Uterus (tissue), 2 donors: ENCODE data around the gene PTBP3.
"Not testable (repeated sequence)": the region's sequence is repeated elsewhere in the genome, so short reads cannot be mapped to it uniquely, and the experiment has no call there.

Source experiments
- CTCF ChIP-seq, 4 experiments: fragments of 200-600 bp in 2 of 4; fragments of 450-650 bp in 2 of 4; sonication (generic) in 2 of 4; IDR thresholded peaks; one replicate each; pipeline ENCODE4 v1.5.1; 2016 to 2019; ENCODE audit warnings: antibody characterized with exemption in 4 of 4, mild to moderate bottlenecking in 2 of 4, moderate library complexity in 1 of 4
- POLR2A ChIP-seq, 2 donors: fragments of 450-650 bp; IDR thresholded peaks; one replicate each; pipeline ENCODE4 v1.6.1; 2016; ENCODE audit warnings: antibody characterized with exemption in 2 of 2, mild to moderate bottlenecking in 1 of 2, moderate library complexity in 1 of 2

- TF ChIP-seq CTCF, POLR2A (IDR thresholded peaks at IDR 0.05): not testable (repeated sequence)
Measured at GRCh38 chr9:112282841-112283240, 50.6 kb downstream of the PTBP3 start.
